DOHH2 (cell line): ENCODE measurements around the gene DACH1.

Experiments
- H3F3A ChIP-seq: fragments of 200-600 bp; sonication (generic), shearing (Covaris generic); 2 replicates; pipeline ENCODE4 v1.6.0; 2016; ENCODE audit warnings: antibody characterized with exemption, mild to moderate bottlenecking; ENCODE audit not compliant: control insufficient read depth, insufficient read depth
- H3K27ac ChIP-seq: fragments of 200-600 bp; sonication (generic); 2 replicates; pipeline ENCODE4 v1.5.1; 2014; ENCODE audit warnings: low read depth, mild to moderate bottlenecking, low read length, moderate library complexity
- H3K27me3 ChIP-seq: fragments of 200-600 bp; sonication (generic); 2 replicates; pipeline ENCODE4 v1.6.1; 2014; ENCODE audit warnings: mild to moderate bottlenecking, low read length, mixed read lengths; ENCODE audit not compliant: control insufficient read depth
- H3K36me3 ChIP-seq: fragments of 200-600 bp; sonication (generic); 2 replicates; pipeline ENCODE4 v1.6.1; 2014; ENCODE audit warnings: mild to moderate bottlenecking, low read length, moderate library complexity, mixed read lengths; ENCODE audit not compliant: control insufficient read depth
- H3K4me1 ChIP-seq: fragments of 200-600 bp; sonication (generic); 2 replicates; pipeline ENCODE4 v1.6.1; 2014; ENCODE audit warnings: mild to moderate bottlenecking, low read length, mixed read lengths; ENCODE audit not compliant: control insufficient read depth
- H3K4me2 ChIP-seq: fragments of 200-600 bp; sonication (generic); 2 replicates; pipeline ENCODE4 v1.6.0; 2014; ENCODE audit warnings: mild to moderate bottlenecking, low read length, moderate library complexity
- H3K4me3 ChIP-seq: fragments of 200-600 bp; sonication (generic); 2 replicates; pipeline ENCODE4 v1.5.1; 2014; ENCODE audit warnings: mild to moderate bottlenecking, low read length, mixed read lengths
- H3K79me2 ChIP-seq: fragments of 200-600 bp; sonication (generic); 2 replicates; pipeline ENCODE4 v1.6.1; 2014; ENCODE audit warnings: mild to moderate bottlenecking, low read length, mixed read lengths; ENCODE audit not compliant: control insufficient read depth
- H3K9me2 ChIP-seq: fragments of 200-600 bp; sonication (generic); replicated peaks from 2 replicates; pipeline ENCODE4 v1.6.1; 2014; ENCODE audit warnings: mild to moderate bottlenecking, low read length, mixed read lengths; ENCODE audit not compliant: control insufficient read depth
- H3K9me3 ChIP-seq: fragments of 200-600 bp; sonication (generic); 2 replicates; pipeline ENCODE4 v1.6.1; 2014; ENCODE audit warnings: antibody characterized with exemption, low read length, mixed read lengths; ENCODE audit not compliant: control insufficient read depth, insufficient read depth
- H4K20me1 ChIP-seq: fragments of 200-600 bp; sonication (generic); 2 replicates; pipeline ENCODE4 v1.6.0; 2014; ENCODE audit warnings: low read depth, mild to moderate bottlenecking, antibody characterized with exemption, low read length, moderate library complexity; ENCODE audit not compliant: control insufficient read depth, insufficient read depth
- CTCF ChIP-seq: fragments of 200-600 bp; sonication (generic); IDR thresholded peaks from one replicate; pipeline ENCODE4 v1.5.1; 2014; ENCODE audit warnings: antibody characterized with exemption, mild to moderate bottlenecking, low read depth, low read length; ENCODE audit not compliant: poor library complexity, severe bottlenecking
- EZH2phosphoT487 ChIP-seq: fragments of 200-600 bp; sonication (generic); IDR thresholded peaks from 2 replicates; pipeline ENCODE4 v1.6.1; 2017; ENCODE audit warnings: borderline replicate concordance, mild to moderate bottlenecking, antibody characterized with exemption, low read length, moderate library complexity, mixed read lengths

The DACH1 gene

GRCh38 chr13:71712988-71713653 lies 153.9 kb downstream of the DACH1 start:
- Histone ChIP-seq H3K27ac (no peak overlapping the region), H3K9me2 (no peaks in the 10 kb centered on the region)
- TF ChIP-seq CTCF (no peak), EZH2phosphoT487 (no peak)

GRCh38 chr13:71704656-71705055 lies 162.3 kb downstream of the DACH1 start:
- TF ChIP-seq EZH2phosphoT487: no peak
- TF ChIP-seq CTCF: no peak
- Histone ChIP-seq H3K4me3 (no peak overlapping the region), H3F3A (no peaks in the 10 kb centered on the region), H3K4me2 (no peak overlapping the region), H3K4me1 (no peaks in the 10 kb centered on the region), H3K36me3 (no peaks in the 10 kb centered on the region), H3K79me2 (no peaks in the 10 kb centered on the region), H3K9me2 (no peaks in the 10 kb centered on the region), H3K27ac (no peak overlapping the region), H3K27me3 (no peaks in the 10 kb centered on the region), H4K20me1 (no peaks in the 10 kb centered on the region), H3K9me3 (no peaks in the 10 kb centered on the region)

More at GRCh38 chr13:71712988-71713653, 153.9 kb downstream of the DACH1 start:
- no peaks in the 10 kb centered on the region for H3K9me3 ChIP-seq
- no peak overlapping the region for H3K4me2 ChIP-seq
- H3K36me3 ChIP-seq: no peaks in the 10 kb centered on the region
- no peaks in the 10 kb centered on the region for H3F3A ChIP-seq
- no peak overlapping the region for H3K4me3 ChIP-seq
- H3K79me2 ChIP-seq: no peaks in the 10 kb centered on the region
- H3K4me1 ChIP-seq: no peaks in the 10 kb centered on the region
- H4K20me1 ChIP-seq: no peaks in the 10 kb centered on the region
- no peaks in the 10 kb centered on the region for H3K27me3 ChIP-seq

GRCh38 chr13:71703138-71703537 lies 163.9 kb downstream of the DACH1 start:
- H3K4me1 ChIP-seq: no peaks in the 10 kb centered on the region
- H3K4me3 ChIP-seq: no peak overlapping the region
- no peaks in the 10 kb centered on the region for H3K9me2 ChIP-seq
- H3K9me3 ChIP-seq: no peaks in the 10 kb centered on the region
- H3K27ac ChIP-seq: no peak overlapping the region
- H4K20me1 ChIP-seq: no peaks in the 10 kb centered on the region
- H3K79me2 ChIP-seq: no peaks in the 10 kb centered on the region
- H3F3A ChIP-seq: no peaks in the 10 kb centered on the region
- TF ChIP-seq EZH2phosphoT487: no peak
- TF ChIP-seq CTCF: no peak
- H3K4me2 ChIP-seq: no peak overlapping the region
- no peaks in the 10 kb centered on the region for H3K27me3 ChIP-seq
- H3K36me3 ChIP-seq: no peaks in the 10 kb centered on the region

- Histone ChIP-seq H3K79me2 (no peaks in the 10 kb centered on the region), H3K9me3 (no peaks in the 10 kb centered on the region), H3K36me3 (no peaks in the 10 kb centered on the region), H4K20me1 (no peaks in the 10 kb centered on the region), H3K4me2 (no peak overlapping the region), H3K27me3 (no peaks in the 10 kb centered on the region), H3K4me3 (no peak overlapping the region), H3F3A (no peaks in the 10 kb centered on the region), H3K27ac (no peak overlapping the region), H3K4me1 (no peaks in the 10 kb centered on the region), H3K9me2 (no peaks in the 10 kb centered on the region)
- no peak for TF ChIP-seq CTCF
- TF ChIP-seq EZH2phosphoT487: no peak
Measured at GRCh38 chr13:71702253-71702652, 164.8 kb downstream of the DACH1 start.
